Glutamatergic neuron (in vitro differentiated cells): ENCODE measurements around the gene COL8A1. TPM values are rescaled to one million over a fixed set of nuclear protein-coding genes. Genes with fewer than 3 reads are reported as not detected.

ENCODE experiments used
- DNase-seq: peaks from one replicate; pipeline ENCODE4 v3.0.0; 2022
- H3K27ac Mint-ChIP-seq: one replicate; pipeline ENCODE4 v1.8.0; 2020; ENCODE audit warnings: mild to moderate bottlenecking, mixed read lengths, inconsistent platforms; ENCODE audit not compliant: unreplicated experiment
- H3K27me3 Mint-ChIP-seq: one replicate; pipeline ENCODE4 v1.8.0; 2020; ENCODE audit warnings: mild to moderate bottlenecking, moderate library complexity, mixed read lengths, inconsistent platforms; ENCODE audit not compliant: unreplicated experiment
- H3K36me3 Mint-ChIP-seq: one replicate; pipeline ENCODE4 v1.8.0; 2020; ENCODE audit warnings: mild to moderate bottlenecking, mixed read lengths, inconsistent platforms; ENCODE audit not compliant: unreplicated experiment
- H3K4me1 Mint-ChIP-seq: one replicate; pipeline ENCODE4 v1.8.0; 2020; ENCODE audit warnings: mild to moderate bottlenecking, low read depth, mixed read lengths, inconsistent platforms; ENCODE audit not compliant: unreplicated experiment
- H3K4me3 Mint-ChIP-seq: one replicate; pipeline ENCODE4 v1.8.0; 2020; ENCODE audit warnings: mild to moderate bottlenecking, mixed read lengths, inconsistent platforms; ENCODE audit not compliant: unreplicated experiment
- H3K9me3 Mint-ChIP-seq: one replicate; pipeline ENCODE4 v1.8.0; 2020; ENCODE audit warnings: mild to moderate bottlenecking, moderate library complexity, mixed read lengths, inconsistent platforms; ENCODE audit not compliant: unreplicated experiment
- CTCF ChIP-seq: fragments of 200-600 bp; sonication (generic); IDR thresholded peaks from one replicate; pipeline ENCODE4 v1.5.0; 2021; ENCODE audit not compliant: partially characterized antibody, unreplicated experiment
- total RNA-seq: library from RNA; stranded (reverse); fragmentation: NEBNext Ultra II Directional; extraction: Animal tissue kit (Norgen Biotek cat#: 25700); gene quantifications from one replicate; pipeline ENCODE4 v1.2.1, GENCODE V29; 2021; ENCODE audit not compliant: unreplicated experiment

The COL8A1 gene
- total RNA-seq, 1 donor from 2014 or later, result 0.25 TPM

- no peaks in the 10 kb centered on the region for H3K36me3 Mint-ChIP-seq
- TF ChIP-seq CTCF, result no peak
- H3K4me1 Mint-ChIP-seq, result no peaks in the 10 kb centered on the region
- DNase-seq, result no peak
- H3K27me3 Mint-ChIP-seq, result no peaks in the 10 kb centered on the region
- H3K9me3 Mint-ChIP-seq, result no peaks in the 10 kb centered on the region
- no peak overlapping the region for H3K4me3 Mint-ChIP-seq
- no peak overlapping the region for H3K27ac Mint-ChIP-seq
Measured at GRCh38 chr3:99794485-99794884, 156.1 kb downstream of the COL8A1 start.

- no peaks in the 10 kb centered on the region for H3K27me3 Mint-ChIP-seq
- TF ChIP-seq CTCF, result no peak
- H3K9me3 Mint-ChIP-seq, result no peaks in the 10 kb centered on the region
- no peaks in the 10 kb centered on the region for H3K36me3 Mint-ChIP-seq
- no peak overlapping the region for H3K4me3 Mint-ChIP-seq
- H3K4me1 Mint-ChIP-seq, result no peaks in the 10 kb centered on the region
- no peak overlapping the region for H3K27ac Mint-ChIP-seq
- no peak for DNase-seq
Measured at GRCh38 chr3:99795573-99795972, 157.2 kb downstream of the COL8A1 start.

- no peaks in the 10 kb centered on the region for H3K4me1 Mint-ChIP-seq
- peaks cover 5% of the 10 kb centered on the region for H3K36me3 Mint-ChIP-seq
- TF ChIP-seq CTCF, result no peak
- peaks cover 1% of the 10 kb centered on the region for H3K9me3 Mint-ChIP-seq
- H3K4me3 Mint-ChIP-seq, result no peak overlapping the region
- DNase-seq, result no peak
- H3K27ac Mint-ChIP-seq, result no peak overlapping the region
- H3K27me3 Mint-ChIP-seq, result peaks cover 2% of the 10 kb centered on the region
Measured at GRCh38 chr3:99799422-99799821, 161.0 kb downstream of the COL8A1 start.

GRCh38 chr3:99803297-99803696, 164.9 kb downstream of the COL8A1 start:
- Mint-ChIP-seq H3K36me3 (peaks cover 15% of the 10 kb centered on the region), H3K27me3 (peaks cover 2% of the 10 kb centered on the region), H3K4me1 (peaks cover 3% of the 10 kb centered on the region), H3K27ac (no peak overlapping the region), H3K9me3 (peaks cover 1% of the 10 kb centered on the region), H3K4me3 (no peak overlapping the region)
- no peak for DNase-seq
- no peak for TF ChIP-seq CTCF

GRCh38 chr3:99805160-99805559, 166.8 kb downstream of the COL8A1 start:
- Mint-ChIP-seq H3K9me3 (peaks cover 1% of the 10 kb centered on the region), H3K4me3 (no peak overlapping the region), H3K27me3 (peaks cover 2% of the 10 kb centered on the region), H3K36me3 (peaks cover 15% of the 10 kb centered on the region), H3K27ac (no peak overlapping the region), H3K4me1 (peaks cover 3% of the 10 kb centered on the region)
- DNase-seq, result no peak
- TF ChIP-seq CTCF, result no peak
